Measurements from ENCODE around the gene DUSP15. TPM values are rescaled to one million over a fixed set of nuclear protein-coding genes. Genes with fewer than 3 reads are reported as not detected.

DUSP15 gene
- total RNA-seq, 1 donor from 2014 or later, result 2.1 TPM

DNA sequence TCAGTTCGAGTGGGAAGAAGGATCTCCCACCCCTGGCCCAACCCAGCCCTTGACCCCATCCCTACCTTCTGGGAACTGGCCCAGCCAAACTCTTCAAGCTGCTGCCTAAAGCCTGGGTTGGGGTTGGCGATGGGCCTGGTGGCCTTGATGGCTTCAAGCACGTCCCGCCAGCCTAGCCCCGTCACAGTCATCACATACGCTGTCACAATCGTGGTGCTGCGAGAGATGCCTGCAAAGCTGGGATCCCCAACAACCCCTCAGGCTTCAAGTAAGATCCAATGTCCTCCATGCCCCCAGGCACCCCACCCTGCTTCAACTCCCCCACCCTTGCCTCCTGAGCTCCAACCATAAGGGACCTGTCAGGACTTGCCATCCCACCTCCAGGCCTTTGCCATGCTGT is 7.8 kb downstream of the DUSP15 start:
- DNase-seq (ENCODE audit: low spot score), result no peak
- no peaks in the 10 kb centered on the region for H3K9me3 Mint-ChIP-seq (ENCODE audit: unreplicated experiment)
- H3K27me3 Mint-ChIP-seq (ENCODE audit: unreplicated experiment), result peaks cover 18% of the 10 kb centered on the region
- H3K4me3 Mint-ChIP-seq (ENCODE audit: unreplicated experiment), result peak overlapping the region; percentile 65
- TF ChIP-seq CTCF (IDR thresholded peaks at IDR 0.05; ENCODE audit: unreplicated experiment), result no peak
- peaks cover 8% of the 10 kb centered on the region for H3K4me1 Mint-ChIP-seq (ENCODE audit: unreplicated experiment)
- no peak overlapping the region for H3K27ac Mint-ChIP-seq (ENCODE audit: unreplicated experiment)
- peaks cover 2% of the 10 kb centered on the region for H3K36me3 Mint-ChIP-seq (ENCODE audit: low read depth, unreplicated experiment)

DNA sequence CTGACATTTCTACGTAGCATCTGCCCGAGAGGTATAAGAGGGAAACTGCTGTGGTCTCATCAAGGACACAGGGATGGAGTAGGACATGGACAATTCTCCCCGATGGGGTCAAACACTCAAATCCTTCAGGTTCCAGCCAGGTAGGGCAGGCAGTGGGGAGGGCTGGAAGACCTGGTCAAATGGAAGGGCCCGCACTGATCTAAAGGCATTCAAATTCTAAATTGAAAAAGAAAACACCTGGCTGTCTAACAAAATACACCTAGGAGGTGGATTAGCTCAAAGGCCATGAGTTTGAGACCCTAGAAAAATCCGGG is 8.2 kb downstream of the DUSP15 start:
- Mint-ChIP-seq H3K4me1 (ENCODE audit: unreplicated experiment) (peaks cover 8% of the 10 kb centered on the region), H3K9me3 (ENCODE audit: unreplicated experiment) (no peaks in the 10 kb centered on the region), H3K27me3 (ENCODE audit: unreplicated experiment) (peaks cover 18% of the 10 kb centered on the region), H3K27ac (ENCODE audit: unreplicated experiment) (peak overlapping the region; percentile 65), H3K4me3 (ENCODE audit: unreplicated experiment) (peak overlapping the region; percentile 92), H3K36me3 (ENCODE audit: low read depth, unreplicated experiment) (peaks cover 4% of the 10 kb centered on the region)
- no peak for DNase-seq (ENCODE audit: low spot score)
- no peak for TF ChIP-seq CTCF (IDR thresholded peaks at IDR 0.05; ENCODE audit: unreplicated experiment)

GRCh38 chr20:31861385-31862156 is 8.8 kb downstream of the DUSP15 start:
- Mint-ChIP-seq H3K36me3 (ENCODE audit: low read depth, unreplicated experiment) (peaks cover 4% of the 10 kb centered on the region), H3K9me3 (ENCODE audit: unreplicated experiment) (no peaks in the 10 kb centered on the region), H3K4me1 (ENCODE audit: unreplicated experiment) (peaks cover 8% of the 10 kb centered on the region), H3K27ac (ENCODE audit: unreplicated experiment) (peak overlapping the region; percentile 65), H3K4me3 (ENCODE audit: unreplicated experiment) (peak overlapping the region; percentile 92), H3K27me3 (ENCODE audit: unreplicated experiment) (peaks cover 18% of the 10 kb centered on the region)
- no peak for TF ChIP-seq CTCF (IDR thresholded peaks at IDR 0.05; ENCODE audit: unreplicated experiment)
- DNase-seq (ENCODE audit: low spot score), result peak; percentile 81

DNA sequence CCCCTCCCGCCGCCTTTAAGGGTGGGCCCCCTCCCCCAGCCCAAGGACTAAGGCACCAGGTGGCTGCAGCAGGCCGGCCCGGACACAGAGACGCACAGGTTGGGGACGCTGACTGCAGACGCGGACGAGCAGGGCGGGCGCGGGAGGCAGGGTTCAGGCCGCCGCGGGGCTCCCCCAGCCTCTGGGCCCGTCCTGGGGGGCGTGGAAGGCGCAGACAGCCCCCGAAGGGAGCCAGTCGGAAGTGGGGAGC is 9.3 kb downstream of the DUSP15 start:
- no peaks in the 10 kb centered on the region for H3K9me3 Mint-ChIP-seq (ENCODE audit: unreplicated experiment)
- H3K27me3 Mint-ChIP-seq (ENCODE audit: unreplicated experiment), result peaks cover 18% of the 10 kb centered on the region
- TF ChIP-seq CTCF (IDR thresholded peaks at IDR 0.05; ENCODE audit: unreplicated experiment), result no peak
- no peak for DNase-seq (ENCODE audit: low spot score)
- H3K36me3 Mint-ChIP-seq (ENCODE audit: low read depth, unreplicated experiment), result peaks cover 4% of the 10 kb centered on the region
- peak overlapping the region; percentile 51 for H3K4me3 Mint-ChIP-seq (ENCODE audit: unreplicated experiment)
- H3K4me1 Mint-ChIP-seq (ENCODE audit: unreplicated experiment), result peaks cover 8% of the 10 kb centered on the region
- no peak overlapping the region for H3K27ac Mint-ChIP-seq (ENCODE audit: unreplicated experiment)

DNA sequence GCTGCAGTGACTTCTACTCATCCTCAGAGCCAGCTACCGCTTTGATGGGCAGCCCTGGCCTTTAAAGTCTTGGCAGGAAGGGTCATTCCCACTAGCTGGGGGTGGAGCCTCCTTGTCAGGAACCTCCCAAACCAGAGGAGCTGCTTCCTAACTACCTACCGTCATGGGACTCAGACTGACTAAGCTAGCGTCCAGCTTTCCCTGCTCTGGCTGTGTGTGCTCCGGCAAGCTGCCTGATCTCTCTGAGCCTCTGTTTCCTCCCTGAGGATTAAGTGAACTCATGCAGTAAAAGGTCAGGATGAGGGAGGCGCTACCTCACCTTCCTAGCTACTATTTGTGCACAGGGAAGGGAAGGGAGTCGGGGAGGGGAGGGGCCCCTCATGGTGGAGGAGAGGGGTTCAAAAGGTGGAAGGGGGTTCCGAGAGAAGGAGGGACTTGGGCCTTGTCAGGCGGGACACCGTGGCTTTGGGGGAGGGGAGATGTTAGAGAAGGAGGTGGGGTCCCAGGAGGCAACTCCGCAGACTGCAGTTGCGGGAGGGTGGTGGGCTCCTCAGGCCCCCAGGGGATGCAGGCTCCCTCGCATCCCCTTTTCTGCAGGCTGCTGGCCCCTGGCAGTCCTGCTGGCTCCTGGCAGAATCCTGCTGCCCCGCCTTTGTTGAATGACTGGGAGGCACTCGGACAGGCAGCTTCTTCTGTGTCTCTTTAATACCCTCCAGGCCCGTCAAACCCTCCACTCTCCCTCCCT is 9.8 kb downstream of the DUSP15 start:
- Mint-ChIP-seq H3K4me3 (ENCODE audit: unreplicated experiment) (peak overlapping the region; percentile 51), H3K27ac (ENCODE audit: unreplicated experiment) (no peak overlapping the region), H3K27me3 (ENCODE audit: unreplicated experiment) (peaks cover 16% of the 10 kb centered on the region), H3K36me3 (ENCODE audit: low read depth, unreplicated experiment) (peaks cover 4% of the 10 kb centered on the region), H3K9me3 (ENCODE audit: unreplicated experiment) (no peaks in the 10 kb centered on the region), H3K4me1 (ENCODE audit: unreplicated experiment) (peaks cover 8% of the 10 kb centered on the region)
- no peak for TF ChIP-seq CTCF (IDR thresholded peaks at IDR 0.05; ENCODE audit: unreplicated experiment)
- no peak for DNase-seq (ENCODE audit: low spot score)
